ENCODE data around the gene CA10.

DNA sequence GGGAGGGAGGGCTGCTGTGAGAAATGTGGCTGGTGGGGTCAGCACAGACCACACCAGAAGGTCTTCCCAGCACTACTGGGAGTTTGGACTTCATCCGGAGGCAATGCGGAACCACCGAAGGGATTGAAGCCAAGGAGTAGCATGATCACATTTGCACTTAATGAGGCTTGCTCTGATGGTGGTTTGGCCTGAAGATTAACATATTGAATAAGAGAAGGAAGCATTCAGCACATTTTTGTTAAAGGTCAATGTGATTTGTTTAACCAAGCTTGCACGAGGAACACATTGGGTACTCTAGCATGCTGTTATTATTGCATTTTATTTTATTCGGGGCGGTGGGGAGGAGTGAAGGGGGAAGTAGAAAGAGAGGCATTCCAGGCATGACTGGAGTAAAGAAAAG, 519.5 kb downstream of the CA10 start:
- TF ChIP-seq EZH2 (IDR thresholded peaks at IDR 0.05; ENCODE audit: low read length, missing control alignments) = no peak
- TF ChIP-seq, protein P1, sequence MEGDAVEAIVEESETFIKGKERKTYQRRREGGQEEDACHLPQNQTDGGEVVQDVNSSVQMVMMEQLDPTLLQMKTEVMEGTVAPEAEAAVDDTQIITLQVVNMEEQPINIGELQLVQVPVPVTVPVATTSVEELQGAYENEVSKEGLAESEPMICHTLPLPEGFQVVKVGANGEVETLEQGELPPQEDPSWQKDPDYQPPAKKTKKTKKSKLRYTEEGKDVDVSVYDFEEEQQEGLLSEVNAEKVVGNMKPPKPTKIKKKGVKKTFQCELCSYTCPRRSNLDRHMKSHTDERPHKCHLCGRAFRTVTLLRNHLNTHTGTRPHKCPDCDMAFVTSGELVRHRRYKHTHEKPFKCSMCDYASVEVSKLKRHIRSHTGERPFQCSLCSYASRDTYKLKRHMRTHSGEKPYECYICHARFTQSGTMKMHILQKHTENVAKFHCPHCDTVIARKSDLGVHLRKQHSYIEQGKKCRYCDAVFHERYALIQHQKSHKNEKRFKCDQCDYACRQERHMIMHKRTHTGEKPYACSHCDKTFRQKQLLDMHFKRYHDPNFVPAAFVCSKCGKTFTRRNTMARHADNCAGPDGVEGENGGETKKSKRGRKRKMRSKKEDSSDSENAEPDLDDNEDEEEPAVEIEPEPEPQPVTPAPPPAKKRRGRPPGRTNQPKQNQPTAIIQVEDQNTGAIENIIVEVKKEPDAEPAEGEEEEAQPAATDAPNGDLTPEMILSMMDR (conservative IDR thresholded peaks at IDR 0.05 in 1 of 2, IDR thresholded peaks at IDR 0.05 in 1 of 2; ENCODE audit: low read depth in 1 of 2, low read length in 2 of 2) = no peak
